ENCODE measurements around the gene IGFL1.

The IGFL1 gene

DNA sequence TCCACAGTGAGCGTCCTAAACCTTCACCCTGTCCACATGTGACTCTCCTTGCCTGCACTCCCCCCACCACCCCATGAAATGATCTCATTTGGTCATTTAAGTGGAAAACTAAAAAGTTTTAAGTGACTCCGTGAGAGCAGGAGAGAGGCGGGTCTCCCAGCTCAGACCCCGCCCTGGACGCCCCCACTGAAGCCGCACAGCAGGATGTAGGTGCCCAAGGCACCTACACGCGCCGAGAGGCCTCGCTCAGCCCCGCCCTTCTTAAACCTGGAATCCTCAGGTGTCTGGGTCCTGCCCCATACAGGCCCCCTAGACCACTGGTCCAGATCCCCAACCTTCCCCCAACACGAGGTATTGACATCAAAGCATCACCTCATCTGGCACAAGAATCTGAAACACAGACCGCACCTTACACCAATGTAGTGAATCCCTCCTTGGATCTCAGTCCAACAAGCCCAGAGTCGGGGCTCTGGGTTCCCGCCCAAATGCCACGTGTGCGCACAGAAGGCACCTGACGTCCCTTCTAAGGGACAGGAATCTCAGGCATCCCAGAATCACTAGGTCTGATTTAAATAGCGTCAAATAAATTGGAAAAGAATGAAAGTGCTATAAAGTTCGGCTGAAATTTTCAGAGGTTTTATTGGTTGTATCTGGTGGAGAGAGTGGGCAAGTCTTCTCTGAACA is 3.5 kb downstream of the IGFL1 start:
- TF ChIP-seq GATA3 (IDR thresholded peaks at IDR 0.05; ENCODE audit: low read depth, low read length), result no peak
- no peak for TF ChIP-seq GATA2 (IDR thresholded peaks at IDR 0.05; ENCODE audit: low read depth, low read length)

DNA sequence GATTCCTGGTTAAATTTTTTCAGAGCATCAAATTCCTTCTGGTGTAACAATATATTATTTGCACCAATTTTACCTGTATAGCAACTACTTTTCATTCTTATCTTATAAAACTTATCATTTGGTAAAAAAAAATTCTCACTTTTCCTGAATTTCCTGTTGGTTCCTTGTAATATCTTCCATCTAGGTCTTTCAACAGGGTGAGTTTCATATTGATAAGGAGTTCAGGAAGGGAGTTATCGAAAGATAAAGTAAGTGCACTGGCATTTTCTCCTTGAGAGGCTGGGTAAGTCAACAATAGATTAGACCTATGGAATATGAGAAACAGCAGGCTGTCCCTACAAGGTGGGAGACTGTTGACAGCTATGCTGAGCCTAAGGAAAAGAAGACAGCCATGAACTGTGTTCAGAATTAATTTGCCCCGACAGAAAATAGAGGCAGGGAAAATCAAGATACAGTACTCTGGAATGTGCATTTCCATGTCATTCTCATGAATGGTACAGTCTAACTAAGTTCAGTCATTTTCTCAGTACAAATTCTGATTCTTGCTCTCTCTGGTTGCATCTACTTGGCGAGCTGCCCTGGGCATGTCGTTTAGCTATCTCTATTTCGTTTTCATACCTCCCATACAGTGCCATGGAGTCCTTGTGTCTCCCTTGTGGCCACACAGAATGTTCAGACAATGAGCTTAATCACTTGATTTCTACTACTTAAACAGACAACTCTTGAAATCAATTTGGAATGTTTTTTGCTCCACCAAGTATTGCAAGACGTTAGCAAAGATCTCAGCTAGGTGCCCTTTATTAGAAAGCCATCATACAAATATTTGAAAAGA is 9.9 kb downstream of the IGFL1 start:
- no peak for TF ChIP-seq GATA3 (IDR thresholded peaks at IDR 0.05; ENCODE audit: low read depth, low read length)

DNA sequence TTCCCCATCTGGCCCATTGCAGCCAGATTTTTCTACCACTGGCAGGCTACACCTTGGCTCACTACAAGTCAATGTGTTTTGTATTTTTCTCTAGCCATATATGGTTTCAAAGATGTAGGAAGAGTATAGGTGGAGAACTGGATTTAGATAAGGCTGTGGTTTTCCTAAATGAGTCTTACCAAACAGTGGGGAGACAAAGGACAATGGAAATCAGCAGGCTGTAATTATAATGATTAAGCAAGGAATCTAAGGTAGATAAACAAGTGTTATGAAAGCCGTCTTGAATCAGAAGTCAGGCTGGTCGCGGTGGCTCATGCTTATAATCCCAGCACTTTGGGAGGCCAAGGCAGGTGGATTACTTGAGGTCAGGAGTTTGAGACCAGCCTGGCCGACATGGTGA is 11.2 kb downstream of the IGFL1 start:
- no peak for TF ChIP-seq GATA2 (IDR thresholded peaks at IDR 0.05; ENCODE audit: low read depth, low read length)
- TF ChIP-seq GATA3 (IDR thresholded peaks at IDR 0.05; ENCODE audit: low read depth, low read length), result no peak

DNA sequence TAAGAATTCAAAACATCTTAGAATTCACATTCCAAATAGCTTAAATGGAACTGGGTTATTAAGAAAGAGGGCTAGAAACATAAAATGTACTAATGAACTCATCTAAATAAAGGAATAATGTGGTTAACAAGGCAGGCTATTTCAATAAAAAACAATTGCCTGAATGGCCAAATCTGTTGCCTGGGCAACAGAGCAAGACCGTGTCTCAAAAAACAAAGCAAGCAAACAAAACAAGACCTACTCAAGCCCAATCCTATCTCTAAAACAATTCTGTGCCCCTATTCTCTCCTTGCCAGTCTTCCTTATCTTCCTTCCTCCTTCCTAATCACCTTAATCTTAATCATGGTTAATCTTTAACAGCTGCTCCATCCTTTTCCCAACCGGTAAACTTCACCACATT is 12.1 kb downstream of the IGFL1 start:
- TF ChIP-seq GATA3 (IDR thresholded peaks at IDR 0.05; ENCODE audit: low read depth, low read length) (no peak), GATA2 (IDR thresholded peaks at IDR 0.05; ENCODE audit: low read depth, low read length) (no peak)

DNA sequence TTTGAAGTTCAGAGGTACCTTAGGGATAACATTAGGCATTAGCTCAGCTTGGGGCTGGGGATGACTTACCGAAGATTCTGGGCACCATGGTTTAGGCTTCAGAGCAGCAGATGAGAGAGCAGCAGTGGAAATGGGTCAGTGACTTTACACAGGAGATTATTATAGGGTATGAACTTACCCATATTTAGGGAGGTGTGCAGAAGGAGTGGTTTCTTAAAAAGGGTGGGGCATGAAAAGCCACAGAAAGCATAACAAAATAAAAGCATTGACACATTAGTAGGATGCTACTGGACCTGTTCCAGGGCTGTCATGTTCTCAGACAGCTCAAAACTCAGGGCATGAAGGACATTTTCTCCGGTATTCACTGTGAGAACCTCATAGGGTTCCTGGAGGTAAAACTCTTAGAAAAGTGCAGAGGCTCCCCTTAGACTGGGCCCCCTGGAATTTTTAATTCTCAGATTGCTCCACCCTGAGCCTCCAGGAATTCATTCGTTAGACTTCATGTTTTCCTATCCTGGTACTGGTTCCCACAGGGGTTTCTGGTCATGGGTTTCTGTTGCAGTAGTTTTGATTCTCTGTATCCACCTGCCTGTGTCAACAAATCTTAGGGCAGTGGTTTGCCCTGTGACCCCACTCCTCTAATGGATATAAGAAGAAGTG is 20.7 kb downstream of the IGFL1 start:
- TF ChIP-seq GATA2 (IDR thresholded peaks at IDR 0.05; ENCODE audit: low read depth, low read length) (no peak), GATA3 (IDR thresholded peaks at IDR 0.05; ENCODE audit: low read depth, low read length) (no peak)

DNA sequence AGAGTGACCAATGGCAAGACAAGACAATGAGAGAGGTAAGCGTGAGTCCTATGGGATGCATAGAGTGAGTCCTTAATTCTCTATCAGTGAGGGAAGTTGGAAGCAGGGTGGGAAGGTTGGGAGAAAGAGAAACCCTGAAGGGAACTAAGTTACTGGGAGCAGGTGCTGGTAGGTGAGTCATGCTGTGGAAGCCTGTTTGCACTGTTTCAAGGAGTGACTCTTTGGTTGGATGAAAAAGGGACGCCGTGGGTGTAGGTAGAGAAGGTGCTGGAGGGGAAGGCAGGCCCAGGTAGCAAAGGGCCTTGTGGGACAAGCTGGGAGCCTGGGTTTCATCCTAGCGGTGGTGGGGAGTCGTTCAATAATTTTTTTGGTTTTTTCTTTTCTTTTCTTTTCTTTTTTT is 21.9 kb downstream of the IGFL1 start:
- TF ChIP-seq GATA2 (IDR thresholded peaks at IDR 0.05; ENCODE audit: low read depth, low read length), result no peak

DNA sequence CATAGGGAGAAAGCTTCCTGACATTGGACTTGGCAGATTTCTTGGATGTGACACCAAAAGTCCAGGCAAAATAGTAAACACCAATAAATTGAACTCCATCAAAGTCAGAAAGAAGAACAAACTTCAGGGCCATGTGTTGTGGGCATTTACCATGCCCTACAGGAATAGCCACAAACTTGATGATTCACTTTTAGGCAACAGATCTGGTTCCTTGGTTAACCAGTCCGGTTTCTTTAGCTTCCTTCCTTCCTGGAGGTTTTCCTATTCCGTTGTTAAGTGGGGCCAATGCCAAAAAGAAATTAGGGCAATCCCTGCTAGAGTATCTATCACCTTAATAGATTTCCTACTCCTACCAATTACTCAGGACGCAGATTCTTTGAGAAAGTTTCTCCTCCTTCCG is 25.2 kb downstream of the IGFL1 start:
- TF ChIP-seq GATA2 (IDR thresholded peaks at IDR 0.05; ENCODE audit: low read depth, low read length) (no peak), GATA3 (IDR thresholded peaks at IDR 0.05; ENCODE audit: low read depth, low read length) (no peak)

DNA sequence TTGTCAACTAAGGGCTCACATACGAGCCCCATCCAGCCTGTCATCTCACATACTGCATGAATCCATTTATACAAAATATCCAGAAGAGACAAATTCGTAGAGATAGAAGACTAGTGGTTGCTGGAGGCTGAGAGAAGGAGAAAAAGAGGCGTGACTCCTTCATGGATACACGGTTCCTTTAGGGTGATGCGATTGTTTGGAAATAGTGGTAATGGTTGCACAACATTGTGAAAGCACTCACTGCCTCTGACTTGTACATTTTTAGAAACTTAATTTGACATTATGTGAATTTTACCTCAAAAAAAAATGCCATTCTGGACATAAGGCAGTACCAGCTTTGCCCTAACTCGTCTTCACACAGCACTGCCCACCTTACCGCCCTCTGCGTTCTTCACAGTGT is 27.3 kb downstream of the IGFL1 start:
- TF ChIP-seq GATA3 (IDR thresholded peaks at IDR 0.05; ENCODE audit: low read depth, low read length), result no peak
- no peak for TF ChIP-seq GATA2 (IDR thresholded peaks at IDR 0.05; ENCODE audit: low read depth, low read length)

DNA sequence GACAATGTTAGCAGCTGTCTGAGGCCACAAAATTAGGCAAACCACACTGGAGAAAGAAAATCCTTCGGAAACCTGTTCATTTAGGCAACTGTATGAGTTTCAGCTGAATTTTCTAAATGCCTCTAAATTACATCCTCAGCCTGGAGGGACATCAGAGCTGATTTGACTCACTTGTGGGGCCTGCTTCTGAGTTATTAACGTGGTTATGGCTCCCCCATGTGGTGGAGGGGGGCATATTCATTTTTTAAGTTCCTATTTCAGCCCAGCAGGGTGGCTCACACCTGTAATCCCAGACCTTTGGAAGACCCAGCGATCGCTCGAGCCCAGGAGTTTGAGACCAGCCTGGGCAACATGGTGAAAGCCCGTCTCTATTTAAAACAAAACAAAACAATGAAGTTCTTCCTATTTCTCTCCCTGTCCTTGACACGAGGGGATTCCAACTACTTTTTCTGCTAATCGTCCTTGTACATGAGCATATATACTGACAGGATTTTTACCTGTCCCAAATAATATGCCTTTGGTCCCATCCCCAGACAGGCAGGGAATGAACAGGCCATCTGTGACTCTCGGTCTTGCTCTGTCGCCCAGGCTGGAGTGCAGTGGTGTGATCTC is 35.8 kb downstream of the IGFL1 start:
- TF ChIP-seq GATA3 (IDR thresholded peaks at IDR 0.05; ENCODE audit: low read depth, low read length) (no peak), GATA2 (IDR thresholded peaks at IDR 0.05; ENCODE audit: low read depth, low read length) (no peak)

DNA sequence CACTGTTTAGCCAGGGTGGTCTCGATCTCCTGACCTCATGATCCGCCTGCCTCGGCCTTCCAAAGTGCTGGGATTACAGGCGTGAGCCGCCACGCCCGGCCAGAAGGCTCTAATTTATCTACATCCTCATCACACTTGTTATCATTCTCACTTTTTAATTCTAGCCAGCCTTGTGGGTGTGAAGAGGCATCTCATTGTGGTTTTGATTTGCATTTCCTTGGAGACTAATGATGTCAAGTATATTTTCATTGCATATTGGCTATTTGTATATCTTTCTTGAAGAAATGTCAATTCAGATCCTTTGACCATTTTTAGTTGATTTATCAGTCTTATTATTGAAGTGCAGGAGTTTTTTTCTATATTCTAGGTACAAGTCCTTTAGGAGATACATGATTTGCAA is 39.6 kb downstream of the IGFL1 start:
- TF ChIP-seq GATA3 (IDR thresholded peaks at IDR 0.05; ENCODE audit: low read depth, low read length) (no peak), GATA2 (IDR thresholded peaks at IDR 0.05; ENCODE audit: low read depth, low read length) (no peak)

DNA sequence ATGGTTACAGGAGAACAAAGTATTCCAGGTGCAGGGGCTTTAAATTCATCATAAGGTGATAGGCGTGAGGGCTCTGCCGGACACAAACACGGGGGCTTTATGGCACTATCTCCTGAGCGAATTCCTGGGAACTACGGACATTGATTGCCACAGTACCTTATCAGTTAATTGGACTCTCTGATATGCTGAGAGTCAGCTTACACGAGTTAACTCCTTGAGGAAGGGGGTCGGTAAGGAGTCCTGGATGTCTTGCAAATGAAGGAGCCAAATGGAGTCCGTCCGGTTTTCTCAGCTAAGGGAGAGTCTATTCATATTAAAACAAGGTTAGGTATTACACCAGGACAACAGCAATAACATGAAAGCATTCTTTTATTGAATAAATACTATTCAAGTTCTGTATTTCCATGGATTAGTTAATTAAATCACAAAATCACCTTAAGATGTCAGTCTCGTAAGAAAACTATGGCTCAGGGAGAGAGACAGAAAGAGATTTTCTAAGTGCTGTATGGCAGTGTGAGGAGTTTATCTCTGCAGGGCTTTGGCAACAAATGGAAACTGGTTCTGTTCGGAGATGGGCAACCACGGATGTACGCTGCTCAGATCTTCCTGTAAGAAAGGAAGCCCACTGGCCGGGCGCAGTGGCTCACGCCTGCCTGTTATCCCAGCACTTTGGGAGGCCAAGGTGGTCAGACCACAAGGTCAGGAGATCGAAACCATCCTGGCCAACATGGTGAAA is 41.1 kb downstream of the IGFL1 start:
- TF ChIP-seq GATA2 (IDR thresholded peaks at IDR 0.05; ENCODE audit: low read depth, low read length) (no peak), GATA3 (IDR thresholded peaks at IDR 0.05; ENCODE audit: low read depth, low read length) (no peak)

DNA sequence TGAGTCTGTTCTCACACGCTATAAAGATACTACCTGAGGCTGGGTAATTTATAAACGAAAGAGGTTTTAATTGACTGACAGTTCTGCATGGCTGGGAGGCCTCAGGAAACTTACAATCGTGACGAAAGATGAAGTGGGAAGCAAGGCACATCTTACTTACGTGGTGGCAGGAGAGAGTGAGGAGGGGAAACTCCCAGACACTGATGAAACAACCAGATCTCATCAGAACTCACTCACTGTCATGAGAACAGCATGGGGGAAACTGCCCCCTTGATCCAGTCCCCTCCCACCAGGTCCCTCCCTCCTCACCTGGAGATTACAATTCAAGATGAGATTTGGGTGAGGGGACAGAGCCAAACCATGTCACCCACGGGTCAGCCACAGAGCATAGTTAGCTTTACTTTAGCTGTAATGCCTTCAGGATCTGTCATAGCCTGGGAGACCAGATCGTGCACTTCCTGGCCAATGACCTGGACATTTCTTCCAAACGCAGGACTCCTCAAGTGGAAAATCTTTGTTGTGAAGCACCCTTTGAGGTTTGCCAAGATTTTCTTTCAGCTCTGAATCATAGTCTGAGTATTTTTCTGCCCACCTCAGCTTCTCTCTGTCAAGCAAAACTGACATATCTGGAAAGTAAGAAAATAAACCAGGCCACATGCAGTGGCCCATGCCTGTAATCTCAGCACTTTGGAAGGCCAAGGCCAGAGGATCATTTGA is 42.1 kb downstream of the IGFL1 start:
- TF ChIP-seq GATA2 (IDR thresholded peaks at IDR 0.05; ENCODE audit: low read depth, low read length), result no peak
- TF ChIP-seq GATA3 (IDR thresholded peaks at IDR 0.05; ENCODE audit: low read depth, low read length), result no peak

DNA sequence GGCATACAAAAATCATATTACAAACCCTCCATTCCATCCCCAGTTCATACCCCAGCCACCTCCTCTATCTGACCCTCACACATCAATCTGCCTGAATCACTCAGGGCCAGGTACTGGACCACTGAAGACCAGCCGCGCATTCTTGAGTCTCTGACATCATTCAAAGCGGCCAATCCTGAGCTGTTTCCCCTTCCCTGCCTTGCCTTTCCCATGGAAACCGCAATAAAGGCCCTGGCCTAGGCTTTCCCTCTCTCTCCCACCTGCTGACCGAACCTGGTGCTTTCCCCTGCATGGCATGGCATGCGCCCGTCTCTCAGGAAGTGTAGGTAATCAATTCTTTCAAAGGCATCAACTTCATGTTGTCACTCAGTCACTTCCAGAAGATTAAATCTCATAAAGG is 49.6 kb downstream of the IGFL1 start:
- TF ChIP-seq GATA2 (IDR thresholded peaks at IDR 0.05; ENCODE audit: low read depth, low read length), result no peak
- TF ChIP-seq GATA3 (IDR thresholded peaks at IDR 0.05; ENCODE audit: low read depth, low read length), result no peak

Data from SH-SY5Y (cell line).